CD4-positive, alpha-beta memory T cell (primary cell): ENCODE results near the gene MYBBP1A. TPM values are rescaled to one million over a fixed set of nuclear protein-coding genes. Genes with fewer than 3 reads are reported as not detected.

ENCODE experiments used
- CTCF ChIA-PET: fragments of 350-600 bp; sonication (Branson Sonifier 250); formaldehyde crosslinking; loops from one replicate; lab custom pipeline; 2021; ENCODE audit warnings: inconsistent platforms; ENCODE audit not compliant: partially characterized antibody; lab: Charles Lee
- POLR2A ChIA-PET: fragments of 350-600 bp; sonication (Branson Sonifier 250); formaldehyde crosslinking; loops from one replicate; lab custom pipeline; 2021; ENCODE audit not compliant: partially characterized antibody; lab: Charles Lee
- DNase-seq, 5 donors: peaks; one replicate each; pipeline versions ENCODE4 v3.0.0 to v3.0.0-alpha.2; 2020 to 2022; ENCODE audit warnings: mixed read lengths in 1 of 5
- H3K27ac ChIP-seq: one replicate; pipeline ENCODE4 v1.7.0; 2013; ENCODE audit warnings: low read depth, low read length
- H3K27me3 ChIP-seq: 2 replicates; pipeline ENCODE4 v1.7.0; 2013; ENCODE audit warnings: mild to moderate bottlenecking, low read length, moderate library complexity; ENCODE audit not compliant: insufficient read depth
- H3K36me3 ChIP-seq: 2 replicates; pipeline ENCODE4 v1.7.0; 2013; ENCODE audit warnings: mild to moderate bottlenecking, low read length, moderate library complexity; ENCODE audit not compliant: insufficient read depth
- H3K4me1 ChIP-seq: 2 replicates; pipeline ENCODE4 v1.7.0; 2013; ENCODE audit warnings: mild to moderate bottlenecking, low read length, moderate library complexity; ENCODE audit not compliant: insufficient read depth
- H3K4me3 ChIP-seq, 2 donors: one replicate each; pipeline ENCODE4 v1.7.0; 2013; ENCODE audit warnings: low read length in 2 of 2, mild to moderate bottlenecking in 1 of 2
- H3K9me3 ChIP-seq, 2 donors: one replicate each; pipeline ENCODE4 v1.7.0; 2013; ENCODE audit warnings: low read length in 2 of 2, control low read depth in 1 of 2; ENCODE audit not compliant: control insufficient read depth in 1 of 2
- H3K27ac Mint-ChIP-seq, 7 donors: one replicate each; pipeline ENCODE4 v1.8.0; 2020 to 2021; ENCODE audit warnings: mixed read lengths in 7 of 7, mild to moderate bottlenecking in 6 of 7, inconsistent platforms in 3 of 7, moderate library complexity in 3 of 7
- H3K27me3 Mint-ChIP-seq, 2 donors: one replicate each; pipeline ENCODE4 v1.8.0; 2020 to 2021; ENCODE audit warnings: mixed read lengths in 2 of 2
- H3K36me3 Mint-ChIP-seq, 2 donors: one replicate each; pipeline ENCODE4 v1.8.0; 2020 to 2021; ENCODE audit warnings: mixed read lengths in 2 of 2, inconsistent platforms in 1 of 2, mild to moderate bottlenecking in 1 of 2
- H3K4me1 Mint-ChIP-seq, 4 donors: one replicate each; pipeline ENCODE4 v1.8.0; 2020 to 2021; ENCODE audit warnings: mixed read lengths in 4 of 4, mild to moderate bottlenecking in 1 of 4
- H3K4me3 Mint-ChIP-seq, 8 donors: one replicate each; pipeline ENCODE4 v1.8.0; 2020 to 2021; ENCODE audit warnings: mixed read lengths in 8 of 8, mild to moderate bottlenecking in 7 of 8, moderate library complexity in 6 of 8, inconsistent platforms in 3 of 8
- H3K9me3 Mint-ChIP-seq, 8 donors: one replicate each; pipeline ENCODE4 v1.8.0; 2020 to 2021; ENCODE audit warnings: mixed read lengths in 8 of 8, mild to moderate bottlenecking in 5 of 8, inconsistent platforms in 3 of 8, moderate library complexity in 1 of 8
- intact Hi-C: fragments of 100-400 bp; cut with micrococcal nuclease; formaldehyde crosslinking; loops from one replicate; pipeline ENCODE4 v1.15.1; 2023
- polyA plus RNA-seq, 2 donors: library from polyadenylated mRNA; unstranded; fragments of 300-500 nt; fragmentation: Illumina TruSeq; gene quantifications; one replicate each; pipeline ENCODE4 v1.2.3, GENCODE V29; 2021
- total RNA-seq, 2 experiments: library from RNA; stranded (reverse); gene quantifications; one replicate each; pipeline ENCODE4 v1.2.3, GENCODE V29; 2021

MYBBP1A gene
- total and polyA plus RNA-seq, 4 experiments from 2014 or later = 12.5 to 74.7 (median 54.3) TPM

GRCh38 chr17:4508207-4508606, 47.0 kb downstream of the MYBBP1A start:
- no peak overlapping the region for H3K4me3 Mint-ChIP-seq
- Histone ChIP-seq H3K36me3 (no peaks in the 10 kb centered on the region), H3K4me3 (no peak overlapping the region), H3K27me3 (peaks cover 5% of the 10 kb centered on the region), H3K9me3 (no peaks in the 10 kb centered on the region), H3K4me1 (peaks cover 23% of the 10 kb centered on the region), H3K27ac (no peak overlapping the region)
- H3K4me1 Mint-ChIP-seq = peaks cover 13 to 42% (median 27%) of the 10 kb centered on the region in 4 donors
- H3K27ac Mint-ChIP-seq = peak overlapping the region in 1 of 7 donors; percentile 29
- H3K9me3 Mint-ChIP-seq = no peaks in the 10 kb centered on the region
- intact Hi-C loops = no loop called here
- ChIA-PET POLR2A (no interaction called here), CTCF (no interaction called here)
- peaks cover 2 to 4% of the 10 kb centered on the region in 2 donors for H3K27me3 Mint-ChIP-seq
- no peaks in the 10 kb centered on the region for H3K36me3 Mint-ChIP-seq
- no peak for DNase-seq

GRCh38 chr17:4507361-4508111, 47.6 kb downstream of the MYBBP1A start:
- Mint-ChIP-seq H3K9me3 (no peaks in the 10 kb centered on the region), H3K4me3 (no peak overlapping the region), H3K27ac (peak overlapping the region in 1 of 7 donors; percentile 29), H3K27me3 (peaks cover 4 to 9% of the 10 kb centered on the region in 2 donors), H3K4me1 (peaks cover 13 to 42% (median 27%) of the 10 kb centered on the region in 4 donors), H3K36me3 (no peaks in the 10 kb centered on the region)
- Histone ChIP-seq H3K27me3 (peaks cover 8% of the 10 kb centered on the region), H3K4me1 (peaks cover 23% of the 10 kb centered on the region), H3K27ac (no peak overlapping the region), H3K36me3 (no peaks in the 10 kb centered on the region), H3K4me3 (no peak overlapping the region), H3K9me3 (no peaks in the 10 kb centered on the region)
- POLR2A ChIA-PET = no interaction called here
- CTCF ChIA-PET = no interaction called here
- no peak for DNase-seq
- intact Hi-C loops = no loop called here

GRCh38 chr17:4506892-4507291, 48.3 kb downstream of the MYBBP1A start:
- peaks cover 6 to 9% of the 10 kb centered on the region in 2 donors for H3K27me3 Mint-ChIP-seq
- CTCF ChIA-PET = interaction anchor here (1.0 kb wide), 1 partner anchor 17 kb away, joined by 3 read pairs; no protein-coding TSS in a partner anchor
- Histone ChIP-seq H3K4me3 (no peak overlapping the region), H3K9me3 (no peaks in the 10 kb centered on the region), H3K4me1 (peaks cover 23% of the 10 kb centered on the region), H3K36me3 (no peaks in the 10 kb centered on the region), H3K27me3 (peaks cover 11% of the 10 kb centered on the region), H3K27ac (no peak overlapping the region)
- H3K4me1 Mint-ChIP-seq = peaks cover 13 to 42% (median 27%) of the 10 kb centered on the region in 4 donors
- intact Hi-C loops = no loop called here
- no peaks in the 10 kb centered on the region for H3K9me3 Mint-ChIP-seq
- H3K4me3 Mint-ChIP-seq = no peak overlapping the region
- no peak for DNase-seq
- H3K27ac Mint-ChIP-seq = no peak overlapping the region
- POLR2A ChIA-PET = no interaction called here
- H3K36me3 Mint-ChIP-seq = no peaks in the 10 kb centered on the region

- no peaks in the 10 kb centered on the region for H3K36me3 Mint-ChIP-seq
- POLR2A ChIA-PET = interaction anchor here (1.2 kb wide), 1 partner anchor 26 kb away, joined by 3 read pairs; no protein-coding TSS in a partner anchor
- peaks cover 11 to 12% of the 10 kb centered on the region in 2 donors for H3K27me3 Mint-ChIP-seq
- no peaks in the 10 kb centered on the region for H3K9me3 ChIP-seq
- intact Hi-C loops = no loop called here
- H3K27ac ChIP-seq = no peak overlapping the region
- no peaks in the 10 kb centered on the region for H3K36me3 ChIP-seq
- H3K27ac Mint-ChIP-seq = no peak overlapping the region
- H3K4me3 ChIP-seq = no peak overlapping the region
- no peak overlapping the region for H3K4me3 Mint-ChIP-seq
- no peaks in the 10 kb centered on the region for H3K9me3 Mint-ChIP-seq
- H3K4me1 ChIP-seq = peaks cover 24% of the 10 kb centered on the region
- CTCF ChIA-PET = interaction anchor here (1.0 kb wide), 1 partner anchor 17 kb away, joined by 3 read pairs; no protein-coding TSS in a partner anchor
- DNase-seq = no peak
- peaks cover 16% of the 10 kb centered on the region for H3K27me3 ChIP-seq
- H3K4me1 Mint-ChIP-seq = peaks cover 13 to 46% (median 27%) of the 10 kb centered on the region in 4 donors
Measured at GRCh38 chr17:4506175-4506813, 48.9 kb downstream of the MYBBP1A start.

GRCh38 chr17:4505187-4505586, 50.0 kb downstream of the MYBBP1A start:
- peaks cover 17 to 49% (median 33%) of the 10 kb centered on the region in 4 donors for H3K4me1 Mint-ChIP-seq
- H3K36me3 ChIP-seq = no peaks in the 10 kb centered on the region
- H3K4me3 Mint-ChIP-seq = no peak overlapping the region
- CTCF ChIA-PET = interaction anchor here (1.4 kb wide), 1 partner anchor 24 kb away, joined by 3 read pairs; no protein-coding TSS in a partner anchor
- no peak overlapping the region for H3K4me3 ChIP-seq
- peak overlapping the region in 1 of 7 donors; percentile 68 for H3K27ac Mint-ChIP-seq
- peaks cover 14 to 19% of the 10 kb centered on the region in 2 donors for H3K27me3 Mint-ChIP-seq
- intact Hi-C loops = no loop called here
- H3K27me3 ChIP-seq = peaks cover 27% of the 10 kb centered on the region
- POLR2A ChIA-PET = interaction anchor here (1.2 kb wide), 1 partner anchor 25 kb away, joined by 3 read pairs; no protein-coding TSS in a partner anchor
- no peaks in the 10 kb centered on the region for H3K9me3 Mint-ChIP-seq
- H3K36me3 Mint-ChIP-seq = no peaks in the 10 kb centered on the region
- H3K9me3 ChIP-seq = no peaks in the 10 kb centered on the region
- no peak for DNase-seq
- peaks cover 35% of the 10 kb centered on the region for H3K4me1 ChIP-seq
- H3K27ac ChIP-seq = no peak overlapping the region

GRCh38 chr17:4504188-4504587, 51.0 kb downstream of the MYBBP1A start:
- CTCF ChIA-PET = interaction anchor here (1.4 kb wide), 1 partner anchor 23 kb away, joined by 3 read pairs; no protein-coding TSS in a partner anchor
- no peak overlapping the region for H3K27ac Mint-ChIP-seq
- H3K4me3 ChIP-seq = no peak overlapping the region
- DNase-seq = no peak
- no peaks in the 10 kb centered on the region for H3K36me3 ChIP-seq
- H3K9me3 Mint-ChIP-seq = no peaks in the 10 kb centered on the region
- no peak overlapping the region for H3K4me3 Mint-ChIP-seq
- peaks cover 39% of the 10 kb centered on the region for H3K4me1 ChIP-seq
- POLR2A ChIA-PET = interaction anchor here (0.9 kb wide), 1 partner anchor 23 kb away, joined by 3 read pairs; no protein-coding TSS in a partner anchor
- intact Hi-C loops = no loop called here
- no peaks in the 10 kb centered on the region for H3K9me3 ChIP-seq
- H3K4me1 Mint-ChIP-seq = peaks cover 19 to 51% (median 34%) of the 10 kb centered on the region in 4 donors
- H3K27ac ChIP-seq = no peak overlapping the region
- peaks cover 30% of the 10 kb centered on the region for H3K27me3 ChIP-seq
- no peaks in the 10 kb centered on the region for H3K36me3 Mint-ChIP-seq
- H3K27me3 Mint-ChIP-seq = peaks cover 16 to 26% of the 10 kb centered on the region in 2 donors
